HEK293 (cell line): ENCODE results near the gene PTGES2.
A peak's percentile ranks its signal among the peaks of the same experiment; 100 is the strongest.

Experiments
- AEBP2 ChIP-seq: fragments of 450-650 bp; formaldehyde crosslinking; IDR thresholded peaks from 2 replicates; pipeline ENCODE4 v1.5.1; 2016; ENCODE audit warnings: missing biosample characterization, missing genetic modification characterization, borderline replicate concordance
- ATF2 ChIP-seq: fragments of 450-650 bp; formaldehyde crosslinking; IDR thresholded peaks from 2 replicates; pipeline ENCODE4 v1.5.1; 2016; ENCODE audit warnings: missing biosample characterization, missing genetic modification characterization, low read depth
- IKZF3 ChIP-seq: fragments of 450-650 bp; IDR thresholded peaks from 2 replicates; pipeline ENCODE4 v1.5.0; 2018; ENCODE audit warnings: missing biosample characterization, mild to moderate bottlenecking, missing genetic modification characterization, moderate library complexity
- KLF10 ChIP-seq: fragments of 450-650 bp; IDR thresholded peaks from 2 replicates; pipeline ENCODE4 v1.5.1; 2018; ENCODE audit warnings: missing biosample characterization, mild to moderate bottlenecking, missing genetic modification characterization
- MZF1 ChIP-seq: fragments of 450-650 bp; formaldehyde crosslinking; IDR thresholded peaks from 2 replicates; pipeline ENCODE4 v1.5.1; 2017; ENCODE audit warnings: missing biosample characterization, missing genetic modification characterization, borderline replicate concordance
- PATZ1 ChIP-seq: fragments of 450-650 bp; formaldehyde crosslinking; IDR thresholded peaks from 2 replicates; pipeline ENCODE4 v1.5.1; 2016; ENCODE audit warnings: missing biosample characterization, missing genetic modification characterization
- SETDB1 ChIP-seq: IDR thresholded peaks from one replicate; pipeline ENCODE4 v1.6.1; 2017; ENCODE audit warnings: mild to moderate bottlenecking, low read length, moderate library complexity, mixed read lengths; ENCODE audit not compliant: insufficient read length
- SP2 ChIP-seq: fragments of 450-650 bp; formaldehyde crosslinking; IDR thresholded peaks from 2 replicates; pipeline ENCODE4 v1.5.1; 2016; ENCODE audit warnings: missing biosample characterization, missing genetic modification characterization
- ZBTB20 ChIP-seq: fragments of 450-650 bp; formaldehyde crosslinking; IDR thresholded peaks from 2 replicates; pipeline ENCODE4 v1.5.1; 2016; ENCODE audit warnings: missing biosample characterization, missing genetic modification characterization
- ZBTB21 ChIP-seq: fragments of 450-650 bp; formaldehyde crosslinking; IDR thresholded peaks from 2 replicates; pipeline ENCODE4 v1.5.1; 2017; ENCODE audit warnings: missing biosample characterization, missing genetic modification characterization
- ZBTB26 ChIP-seq: fragments of 450-650 bp; formaldehyde crosslinking; optimal IDR thresholded peaks from 2 replicates; pipeline ENCODE3; 2016; ENCODE audit warnings: missing biosample characterization, mild to moderate bottlenecking, missing genetic modification characterization
- ZBTB44 ChIP-seq: fragments of 450-650 bp; IDR thresholded peaks from 2 replicates; pipeline ENCODE4 v1.5.1; 2018; ENCODE audit warnings: missing biosample characterization, mild to moderate bottlenecking, missing genetic modification characterization
- ZBTB48 ChIP-seq: fragments of 450-650 bp; formaldehyde crosslinking; IDR thresholded peaks from 2 replicates; pipeline ENCODE4 v1.5.1; 2016; ENCODE audit warnings: missing biosample characterization, missing genetic modification characterization
- ZIC2 ChIP-seq: fragments of 450-650 bp; formaldehyde crosslinking; IDR thresholded peaks from 2 replicates; pipeline ENCODE4 v1.5.1; 2016; ENCODE audit warnings: missing biosample characterization, missing genetic modification characterization
- ZNF138 ChIP-seq: fragments of 450-650 bp; formaldehyde crosslinking; IDR thresholded peaks from 2 replicates; pipeline ENCODE4 v1.5.1; 2016; ENCODE audit warnings: missing biosample characterization, missing genetic modification characterization, borderline replicate concordance
- ZNF350 ChIP-seq: fragments of 450-650 bp; formaldehyde crosslinking; IDR thresholded peaks from 2 replicates; pipeline ENCODE4 v1.5.0; 2017; ENCODE audit warnings: missing biosample characterization, mild to moderate bottlenecking, missing genetic modification characterization
- ZNF366 ChIP-seq: fragments of 450-650 bp; formaldehyde crosslinking; conservative IDR thresholded peaks from 2 replicates; pipeline ENCODE4 v1.5.1; 2016; ENCODE audit warnings: missing biosample characterization, missing genetic modification characterization
- ZNF391 ChIP-seq: fragments of 450-650 bp; formaldehyde crosslinking; IDR thresholded peaks from 2 replicates; pipeline ENCODE4 v1.5.1; 2016; ENCODE audit warnings: low read depth, missing biosample characterization, missing genetic modification characterization, borderline replicate concordance
- ZNF394 ChIP-seq: fragments of 450-650 bp; formaldehyde crosslinking; IDR thresholded peaks from 2 replicates; pipeline ENCODE4 v1.5.1; 2016; ENCODE audit warnings: missing biosample characterization, missing genetic modification characterization, mild to moderate bottlenecking, moderate library complexity, borderline replicate concordance
- ZNF398 ChIP-seq: fragments of 450-650 bp; formaldehyde crosslinking; IDR thresholded peaks from 2 replicates; pipeline ENCODE4 v1.5.1; 2017; ENCODE audit warnings: missing biosample characterization, missing genetic modification characterization
- ZNF433 ChIP-seq: fragments of 450-650 bp; formaldehyde crosslinking; IDR thresholded peaks from 2 replicates; pipeline ENCODE4 v1.5.1; 2016; ENCODE audit warnings: missing biosample characterization, missing genetic modification characterization, low read depth
- ZNF501 ChIP-seq: fragments of 450-650 bp; formaldehyde crosslinking; IDR thresholded peaks from 2 replicates; pipeline ENCODE4 v1.5.1; 2016; ENCODE audit warnings: missing biosample characterization, missing genetic modification characterization
- ZNF664 ChIP-seq: fragments of 450-650 bp; formaldehyde crosslinking; IDR thresholded peaks from 2 replicates; pipeline ENCODE4 v1.5.1; 2016; ENCODE audit warnings: missing biosample characterization, missing genetic modification characterization
- ZNF677 ChIP-seq: fragments of 450-650 bp; IDR thresholded peaks from 2 replicates; pipeline ENCODE4 v1.5.0; 2018; ENCODE audit warnings: missing biosample characterization, mild to moderate bottlenecking, missing genetic modification characterization, moderate library complexity
- ZNF792 ChIP-seq: fragments of 450-650 bp; formaldehyde crosslinking; IDR thresholded peaks from 2 replicates; pipeline ENCODE4 v1.5.1; 2016; ENCODE audit warnings: missing biosample characterization, missing genetic modification characterization

PTGES2 gene

GRCh38 chr9:128098297-128099230 lies 29.0 kb downstream of the PTGES2 start (continued):
- TF ChIP-seq PATZ1 (tag by site-specific recombination): 0 out of 2 replicates have a peak, but pooled peaks have one; percentile 5
- TF ChIP-seq KLF10: peak; percentile 96
- no peak for TF ChIP-seq ZNF501 (tag by site-specific recombination)
- TF ChIP-seq SETDB1: no peak
- TF ChIP-seq ATF2 (tag by site-specific recombination): peak; percentile 98
- no peak for TF ChIP-seq ZBTB44 (tag by site-specific recombination)
- TF ChIP-seq ZNF366 (tag by site-specific recombination): 0 out of 2 replicates have a peak, but pooled peaks have one; percentile 18
- peak; percentile 57; the same call in 1 of the 2 replicates for TF ChIP-seq ZBTB20 (tag by site-specific recombination)
- no peak for TF ChIP-seq ZNF350
- peak; percentile 87 for TF ChIP-seq IKZF3 (tag by site-specific recombination)
- TF ChIP-seq ZBTB21 (tag by site-specific recombination): 0 out of 2 replicates have a peak, but pooled peaks have one; percentile 47
- TF ChIP-seq AEBP2: no peak
- 0 out of 2 replicates have a peak, but pooled peaks have one; percentile 39 for TF ChIP-seq ZNF394 (tag by site-specific recombination)
- TF ChIP-seq ZNF664: no peak
- TF ChIP-seq MZF1 (tag by site-specific recombination): no peak
- peak; percentile 67 for TF ChIP-seq ZIC2
- no peak for TF ChIP-seq ZNF433 (tag by site-specific recombination)
- no peak for TF ChIP-seq ZNF677 (tag by site-specific recombination)
- TF ChIP-seq ZNF398 (tag by site-specific recombination): no peak
- peak; percentile 81 for TF ChIP-seq ZBTB48 (tag by site-specific recombination)
- TF ChIP-seq SP2 (tag by site-specific recombination): peak; percentile 84
- TF ChIP-seq ZNF391 (tag by site-specific recombination): no peak
- TF ChIP-seq ZBTB26 (tag by site-specific recombination): peak; percentile 14
- TF ChIP-seq ZNF792 (tag by site-specific recombination): no peak
- no peak for TF ChIP-seq ZNF138
